ENCODE data around the gene ACAP2.

The ACAP2 gene

GRCh38 chr3:195285372-195285771, 157.4 kb downstream of the ACAP2 start:
- DNase-seq (ENCODE audit: insufficient read length, low spot score) (no peak), FAIRE-seq (no peak)
- TF ChIP-seq CTCF (IDR thresholded peaks at IDR 0.05; ENCODE audit: insufficient read depth, missing control alignments) = no peak

- FAIRE-seq (no peak), DNase-seq (ENCODE audit: insufficient read length, low spot score) (no peak)
- TF ChIP-seq CTCF (IDR thresholded peaks at IDR 0.05; ENCODE audit: insufficient read depth, missing control alignments) = no peak
Observed at GRCh38 chr3:195284842-195285241, 158.0 kb downstream of the ACAP2 start.

GRCh38 chr3:195282961-195283360, 159.9 kb downstream of the ACAP2 start:
- TF ChIP-seq CTCF (IDR thresholded peaks at IDR 0.05; ENCODE audit: insufficient read depth, missing control alignments) = no peak
- FAIRE-seq (no peak), DNase-seq (ENCODE audit: insufficient read length, low spot score) (no peak)

GRCh38 chr3:195274259-195274966, 168.4 kb downstream of the ACAP2 start:
- FAIRE-seq (no peak), DNase-seq (ENCODE audit: insufficient read length, low spot score) (no peak)
- TF ChIP-seq CTCF (IDR thresholded peaks at IDR 0.05; ENCODE audit: insufficient read depth, missing control alignments) = no peak

GRCh38 chr3:195271410-195272243, 171.2 kb downstream of the ACAP2 start:
- TF ChIP-seq CTCF (IDR thresholded peaks at IDR 0.05; ENCODE audit: insufficient read depth, missing control alignments) = peak; percentile 84
- FAIRE-seq (no peak), DNase-seq (ENCODE audit: insufficient read length, low spot score) (no peak)

GRCh38 chr3:195270817-195271409, 171.9 kb downstream of the ACAP2 start, which contains the start of gene XXYLT1:
XXYLT1 (minus strand) TSS chr3:195271159; CDS start chr3:195271058, 101 bp downstream.
- peak; percentile 43 for TF ChIP-seq CTCF (IDR thresholded peaks at IDR 0.05; ENCODE audit: insufficient read depth, missing control alignments)
- no peak for FAIRE-seq
- no peak for DNase-seq (ENCODE audit: insufficient read length, low spot score)

Data from D721Med (cell line).